GM12891 (cell line): ENCODE results near the gene NOC4L.

Experiments used
- PAX5 ChIP-seq: IDR thresholded peaks from 2 replicates; pipeline ENCODE4 v1.6.1; 2011; ENCODE audit warnings: low read length, moderate library complexity, mild to moderate bottlenecking; ENCODE audit not compliant: insufficient read depth, severe bottlenecking
- POLR2A ChIP-seq: IDR thresholded peaks from 2 replicates; pipeline ENCODE4 v1.6.1; 2011; ENCODE audit warnings: low read depth, low read length, control low read depth
- POLR2AphosphoS5 ChIP-seq: IDR thresholded peaks from 2 replicates; pipeline ENCODE4 v1.6.1; 2011; ENCODE audit warnings: low read depth, low read length, control low read depth
- POU2F2 ChIP-seq: IDR thresholded peaks from 2 replicates; pipeline ENCODE4 v1.6.1; 2011; ENCODE audit warnings: low read depth, mild to moderate bottlenecking, control low read depth, low read length, moderate library complexity
- SPI1 ChIP-seq: IDR thresholded peaks from 2 replicates; pipeline ENCODE4 v1.6.1; 2011; ENCODE audit warnings: low read depth, low read length, control low read depth
- TAF1 ChIP-seq: IDR thresholded peaks from 2 replicates; pipeline ENCODE4 v1.6.1; 2011; ENCODE audit warnings: low read depth, low read length, control low read depth

DNA sequence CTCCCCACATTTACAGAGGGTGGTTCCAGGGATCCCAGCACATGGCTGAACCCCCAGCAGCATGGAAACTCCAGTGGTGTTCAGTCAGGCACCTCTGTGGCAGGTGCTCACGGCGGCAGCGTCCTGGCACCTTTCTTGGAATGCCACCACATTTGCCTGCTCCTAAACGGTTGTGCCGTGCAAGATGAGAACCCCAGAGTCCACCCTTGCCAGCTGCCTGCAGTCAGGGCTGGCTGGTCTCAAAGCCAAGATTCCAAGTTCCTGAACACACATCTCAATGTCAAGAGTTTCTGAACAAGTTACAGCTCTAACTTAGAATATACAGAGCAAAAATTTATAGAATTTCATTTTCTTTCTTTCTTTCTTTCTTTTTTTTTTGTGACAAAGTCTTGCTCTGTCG, 38.8 kb upstream of the NOC4L start:
- TF ChIP-seq POLR2AphosphoS5 = no peak
- no peak for TF ChIP-seq POLR2A
- no peak for TF ChIP-seq SPI1
- TF ChIP-seq TAF1 = no peak
- TF ChIP-seq POU2F2 = no peak
- no peak for TF ChIP-seq PAX5
